WTC11 (cell line): Measurements from ENCODE around the gene KRTAP5-7. TPM values are rescaled to one million over a fixed set of nuclear protein-coding genes. Genes with fewer than 3 reads are reported as not detected.
"Not testable (repeated sequence)": the region's sequence is repeated elsewhere in the genome, so short reads cannot be mapped to it uniquely, and the experiment has no call there.

Experiments used
- ATAC-seq: fragments of 200-7000 bp; cut with Tn5 transposase; 2 replicates; pipeline ENCODE4 v1.10.0; 2021; ENCODE audit warnings: mild to moderate bottlenecking, moderate library complexity
- CTCF ChIA-PET: fragments of 300-600 bp; sonication (Branson Sonifier 250); formaldehyde crosslinking; loops from one replicate; lab custom pipeline; 2021; ENCODE audit warnings: antibody characterized with exemption; lab: Charles Lee
- POLR2A ChIA-PET: fragments of 350-600 bp; sonication (Branson Sonifier 250); formaldehyde crosslinking; loops from one replicate; lab custom pipeline; 2021; ENCODE audit warnings: antibody characterized with exemption; lab: Charles Lee
- DNase-seq: peaks from one replicate; pipeline ENCODE4 v3.0.0; 2021; ENCODE audit warnings: low spot score
- H3K27ac Mint-ChIP-seq: 2 replicates; pipeline ENCODE4 v1.8.0; 2021; ENCODE audit warnings: mixed read lengths
- H3K27me3 Mint-ChIP-seq: 2 replicates; pipeline ENCODE4 v1.8.0; 2021; ENCODE audit warnings: low read depth, mild to moderate bottlenecking, moderate library complexity, mixed read lengths
- H3K36me3 Mint-ChIP-seq: 2 replicates; pipeline ENCODE4 v1.8.0; 2021; ENCODE audit warnings: mixed read lengths
- H3K4me1 Mint-ChIP-seq: 2 replicates; pipeline ENCODE4 v1.8.0; 2022; ENCODE audit warnings: mixed read lengths
- H3K4me3 Mint-ChIP-seq: 2 replicates; pipeline ENCODE4 v1.8.0; 2021; ENCODE audit warnings: mild to moderate bottlenecking, moderate library complexity, mixed read lengths
- H3K9me3 Mint-ChIP-seq: 2 replicates; pipeline ENCODE4 v1.8.0; 2021; ENCODE audit warnings: mixed read lengths
- CREM ChIP-seq: sonication (generic); formaldehyde crosslinking; IDR thresholded peaks from 2 replicates; pipeline ENCODE4 v1.8.1; 2022; ENCODE audit warnings: mild to moderate bottlenecking, missing genetic modification reagents, moderate library complexity
- ELF4 ChIP-seq: sonication (generic); formaldehyde crosslinking; IDR thresholded peaks from 2 replicates; pipeline ENCODE4 v1.8.1; 2022; ENCODE audit warnings: low read depth, mild to moderate bottlenecking, moderate library complexity, missing genetic modification reagents
- ETV6 ChIP-seq: sonication (generic); formaldehyde crosslinking; IDR thresholded peaks from 2 replicates; pipeline ENCODE4 v1.8.1; 2022; ENCODE audit warnings: mild to moderate bottlenecking, missing genetic modification reagents
- JAZF1 ChIP-seq: fragments of 250-450 bp; sonication (Bioruptor Pico); IDR thresholded peaks from 2 replicates; pipeline ENCODE4 v1.9.0; 2021; ENCODE audit warnings: moderate library complexity, mild to moderate bottlenecking, inconsistent platforms
- JUN ChIP-seq: sonication (generic); formaldehyde crosslinking; IDR thresholded peaks from 2 replicates; pipeline ENCODE4 v1.8.0; 2023; ENCODE audit warnings: mild to moderate bottlenecking, missing genetic modification reagents
- MXD4 ChIP-seq: fragments of 250-450 bp; sonication (Bioruptor Pico); IDR thresholded peaks from 2 replicates; pipeline ENCODE4 v1.8.0; 2021; ENCODE audit warnings: mild to moderate bottlenecking, moderate library complexity, borderline replicate concordance
- NFATC4 ChIP-seq: fragments of 250-450 bp; sonication (Bioruptor Pico); IDR thresholded peaks from 2 replicates; pipeline ENCODE4 v1.9.0; 2021; ENCODE audit warnings: mild to moderate bottlenecking
- SOX15 ChIP-seq: fragments of 250-450 bp; sonication (Bioruptor Pico); IDR thresholded peaks from 2 replicates; pipeline ENCODE4 v1.9.0; 2021; ENCODE audit warnings: mild to moderate bottlenecking
- USF1 ChIP-seq: sonication (generic); formaldehyde crosslinking; IDR thresholded peaks from 2 replicates; pipeline ENCODE4 v1.8.0; 2022; ENCODE audit warnings: mild to moderate bottlenecking, missing genetic modification reagents
- ZNF396 ChIP-seq: fragments of 250-450 bp; sonication (Bioruptor Pico); IDR thresholded peaks from 2 replicates; pipeline ENCODE4 v1.8.0; 2021; ENCODE audit warnings: mild to moderate bottlenecking, moderate library complexity, borderline replicate concordance
- ZNF425 ChIP-seq: fragments of 250-450 bp; sonication (Bioruptor Pico); conservative IDR thresholded peaks from 2 replicates; pipeline ENCODE4 v1.9.0; 2021; ENCODE audit warnings: mild to moderate bottlenecking
- total RNA-seq: library from RNA; stranded (reverse); gene quantifications from 3 replicates; pipeline ENCODE4 v1.2.3, GENCODE V29; 2021
- TF ChIP-seq, protein P1 (sequence below): sonication (generic); formaldehyde crosslinking; IDR thresholded peaks from 2 replicates; pipeline ENCODE4 v1.8.0; 2023; ENCODE audit warnings: mild to moderate bottlenecking, missing genetic modification reagents
- TF ChIP-seq, protein P2 (sequence below): fragments of 200-600 bp; IDR thresholded peaks from 2 replicates; pipeline ENCODE4 v1.8.0; 2022; ENCODE audit warnings: antibody characterized with exemption
- TF ChIP-seq, protein P3 (sequence below): sonication (generic); formaldehyde crosslinking; IDR thresholded peaks from 2 replicates; pipeline ENCODE4 v1.8.0; 2022; ENCODE audit warnings: missing genetic modification reagents

KRTAP5-7 gene
- total RNA-seq, 1 experiment from 2014 or later, result 0.11 TPM

GRCh38 chr11:71575723-71576424, 48.8 kb downstream of the KRTAP5-7 start:
- peaks cover 17% of the 10 kb centered on the region for H3K4me1 Mint-ChIP-seq

GRCh38 chr11:71576688-71577465, 49.8 kb downstream of the KRTAP5-7 start:
- H3K4me3 Mint-ChIP-seq, POLR2A ChIA-PET, H3K36me3 Mint-ChIP-seq, DNase-seq, H3K9me3 Mint-ChIP-seq, H3K27ac Mint-ChIP-seq, ATAC-seq, CTCF ChIA-PET: not testable (repeated sequence)
- Mint-ChIP-seq H3K27me3 (peaks cover 20% of the 10 kb centered on the region), H3K4me1 (peaks cover 27% of the 10 kb centered on the region)

More at GRCh38 chr11:71575723-71576424, 48.8 kb downstream of the KRTAP5-7 start:
- Mint-ChIP-seq H3K4me3 (no peak overlapping the region), H3K27me3 (peaks cover 10% of the 10 kb centered on the region)
- ATAC-seq, result no peak
- CTCF ChIA-PET, result interaction anchor here (1.1 kb wide), 1 partner anchor 13 kb away, joined by 3 read pairs; no protein-coding TSS in a partner anchor
- TF ChIP-seq, protein P1, sequence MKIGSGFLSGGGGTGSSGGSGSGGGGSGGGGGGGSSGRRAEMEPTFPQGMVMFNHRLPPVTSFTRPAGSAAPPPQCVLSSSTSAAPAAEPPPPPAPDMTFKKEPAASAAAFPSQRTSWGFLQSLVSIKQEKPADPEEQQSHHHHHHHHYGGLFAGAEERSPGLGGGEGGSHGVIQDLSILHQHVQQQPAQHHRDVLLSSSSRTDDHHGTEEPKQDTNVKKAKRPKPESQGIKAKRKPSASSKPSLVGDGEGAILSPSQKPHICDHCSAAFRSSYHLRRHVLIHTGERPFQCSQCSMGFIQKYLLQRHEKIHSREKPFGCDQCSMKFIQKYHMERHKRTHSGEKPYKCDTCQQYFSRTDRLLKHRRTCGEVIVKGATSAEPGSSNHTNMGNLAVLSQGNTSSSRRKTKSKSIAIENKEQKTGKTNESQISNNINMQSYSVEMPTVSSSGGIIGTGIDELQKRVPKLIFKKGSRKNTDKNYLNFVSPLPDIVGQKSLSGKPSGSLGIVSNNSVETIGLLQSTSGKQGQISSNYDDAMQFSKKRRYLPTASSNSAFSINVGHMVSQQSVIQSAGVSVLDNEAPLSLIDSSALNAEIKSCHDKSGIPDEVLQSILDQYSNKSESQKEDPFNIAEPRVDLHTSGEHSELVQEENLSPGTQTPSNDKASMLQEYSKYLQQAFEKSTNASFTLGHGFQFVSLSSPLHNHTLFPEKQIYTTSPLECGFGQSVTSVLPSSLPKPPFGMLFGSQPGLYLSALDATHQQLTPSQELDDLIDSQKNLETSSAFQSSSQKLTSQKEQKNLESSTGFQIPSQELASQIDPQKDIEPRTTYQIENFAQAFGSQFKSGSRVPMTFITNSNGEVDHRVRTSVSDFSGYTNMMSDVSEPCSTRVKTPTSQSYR, result no peak
- no peak for TF ChIP-seq SOX15
- no peak for TF ChIP-seq JAZF1
- TF ChIP-seq, protein P2, sequence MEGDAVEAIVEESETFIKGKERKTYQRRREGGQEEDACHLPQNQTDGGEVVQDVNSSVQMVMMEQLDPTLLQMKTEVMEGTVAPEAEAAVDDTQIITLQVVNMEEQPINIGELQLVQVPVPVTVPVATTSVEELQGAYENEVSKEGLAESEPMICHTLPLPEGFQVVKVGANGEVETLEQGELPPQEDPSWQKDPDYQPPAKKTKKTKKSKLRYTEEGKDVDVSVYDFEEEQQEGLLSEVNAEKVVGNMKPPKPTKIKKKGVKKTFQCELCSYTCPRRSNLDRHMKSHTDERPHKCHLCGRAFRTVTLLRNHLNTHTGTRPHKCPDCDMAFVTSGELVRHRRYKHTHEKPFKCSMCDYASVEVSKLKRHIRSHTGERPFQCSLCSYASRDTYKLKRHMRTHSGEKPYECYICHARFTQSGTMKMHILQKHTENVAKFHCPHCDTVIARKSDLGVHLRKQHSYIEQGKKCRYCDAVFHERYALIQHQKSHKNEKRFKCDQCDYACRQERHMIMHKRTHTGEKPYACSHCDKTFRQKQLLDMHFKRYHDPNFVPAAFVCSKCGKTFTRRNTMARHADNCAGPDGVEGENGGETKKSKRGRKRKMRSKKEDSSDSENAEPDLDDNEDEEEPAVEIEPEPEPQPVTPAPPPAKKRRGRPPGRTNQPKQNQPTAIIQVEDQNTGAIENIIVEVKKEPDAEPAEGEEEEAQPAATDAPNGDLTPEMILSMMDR, result no peak
- no peak for TF ChIP-seq ZNF425 (CRISPR knock-in tag)
- no peak for TF ChIP-seq ELF4 (CRISPR knock-in tag)
- TF ChIP-seq, protein P3, sequence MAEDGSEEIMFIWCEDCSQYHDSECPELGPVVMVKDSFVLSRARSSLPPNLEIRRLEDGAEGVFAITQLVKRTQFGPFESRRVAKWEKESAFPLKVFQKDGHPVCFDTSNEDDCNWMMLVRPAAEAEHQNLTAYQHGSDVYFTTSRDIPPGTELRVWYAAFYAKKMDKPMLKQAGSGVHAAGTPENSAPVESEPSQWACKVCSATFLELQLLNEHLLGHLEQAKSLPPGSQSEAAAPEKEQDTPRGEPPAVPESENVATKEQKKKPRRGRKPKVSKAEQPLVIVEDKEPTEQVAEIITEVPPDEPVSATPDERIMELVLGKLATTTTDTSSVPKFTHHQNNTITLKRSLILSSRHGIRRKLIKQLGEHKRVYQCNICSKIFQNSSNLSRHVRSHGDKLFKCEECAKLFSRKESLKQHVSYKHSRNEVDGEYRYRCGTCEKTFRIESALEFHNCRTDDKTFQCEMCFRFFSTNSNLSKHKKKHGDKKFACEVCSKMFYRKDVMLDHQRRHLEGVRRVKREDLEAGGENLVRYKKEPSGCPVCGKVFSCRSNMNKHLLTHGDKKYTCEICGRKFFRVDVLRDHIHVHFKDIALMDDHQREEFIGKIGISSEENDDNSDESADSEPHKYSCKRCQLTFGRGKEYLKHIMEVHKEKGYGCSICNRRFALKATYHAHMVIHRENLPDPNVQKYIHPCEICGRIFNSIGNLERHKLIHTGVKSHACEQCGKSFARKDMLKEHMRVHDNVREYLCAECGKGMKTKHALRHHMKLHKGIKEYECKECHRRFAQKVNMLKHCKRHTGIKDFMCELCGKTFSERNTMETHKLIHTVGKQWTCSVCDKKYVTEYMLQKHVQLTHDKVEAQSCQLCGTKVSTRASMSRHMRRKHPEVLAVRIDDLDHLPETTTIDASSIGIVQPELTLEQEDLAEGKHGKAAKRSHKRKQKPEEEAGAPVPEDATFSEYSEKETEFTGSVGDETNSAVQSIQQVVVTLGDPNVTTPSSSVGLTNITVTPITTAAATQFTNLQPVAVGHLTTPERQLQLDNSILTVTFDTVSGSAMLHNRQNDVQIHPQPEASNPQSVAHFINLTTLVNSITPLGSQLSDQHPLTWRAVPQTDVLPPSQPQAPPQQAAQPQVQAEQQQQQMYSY (CRISPR knock-in tag), result no peak
- TF ChIP-seq ETV6, result no peak
- TF ChIP-seq, all 79 proteins: peak for 0
- Mint-ChIP-seq H3K27ac (no peak overlapping the region), H3K36me3 (no peaks in the 10 kb centered on the region), H3K9me3 (no peaks in the 10 kb centered on the region)
- POLR2A ChIA-PET, result no interaction called here
- no peak for DNase-seq

DNA sequence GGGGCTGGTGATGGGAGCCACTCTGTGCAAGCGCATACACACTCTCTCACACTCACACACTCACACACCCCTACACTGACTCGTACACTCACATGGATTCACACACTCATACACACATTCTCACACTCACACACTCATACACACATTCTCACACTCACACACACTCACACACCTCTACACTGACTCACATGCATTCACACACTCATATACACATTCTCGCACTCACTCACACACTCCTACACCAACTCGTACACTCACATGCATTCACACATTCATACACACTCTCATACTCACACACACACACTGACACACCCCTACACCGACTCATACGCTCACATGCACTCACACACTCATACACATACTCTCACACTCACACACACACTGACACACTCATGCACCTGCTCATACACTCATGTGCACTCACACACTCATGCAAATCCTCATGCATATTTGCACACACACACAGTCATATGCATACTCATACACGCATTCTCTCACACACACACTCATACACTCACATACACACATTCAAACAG, 50.5 kb downstream of the KRTAP5-7 start:
- H3K9me3 Mint-ChIP-seq, result no peaks in the 10 kb centered on the region
- H3K36me3 Mint-ChIP-seq, result no peaks in the 10 kb centered on the region
- H3K27me3 Mint-ChIP-seq, result peaks cover 23% of the 10 kb centered on the region
- H3K27ac Mint-ChIP-seq, result no peak overlapping the region
- no peak overlapping the region for H3K4me3 Mint-ChIP-seq
- ChIA-PET POLR2A (no interaction called here), CTCF (no interaction called here)
- ATAC-seq (no peak), DNase-seq (no peak)
- H3K4me1 Mint-ChIP-seq, result peaks cover 30% of the 10 kb centered on the region
- TF ChIP-seq JUN (CRISPR knock-in tag) (no peak), CREM (no peak), NFATC4 (no peak), USF1 (no peak), MXD4 (CRISPR knock-in tag) (no peak), ZNF396 (CRISPR knock-in tag) (no peak)
- TF ChIP-seq, protein P3 (CRISPR knock-in tag), result no peak
